OCI-LY7 (cell line): Measurements from ENCODE around the gene CARM1. TPM values are rescaled to one million over a fixed set of nuclear protein-coding genes. Genes with fewer than 3 reads are reported as not detected.

Experiments used
- BruUV-seq: library from RNA; stranded (reverse); fragments of 400-500 nt; replicated peaks from 2 replicates; lab custom pipeline; 2021; lab: Mats Ljungman, UMichigan
- CTCF ChIA-PET: fragments of 300-600 bp; sonication (Branson Sonifier 250); formaldehyde crosslinking; loops from one replicate; lab custom pipeline; 2022; ENCODE audit warnings: antibody characterized with exemption; ENCODE audit not compliant: unreplicated experiment; lab: Charles Lee
- POLR2A ChIA-PET: fragments of 300-600 bp; sonication (Branson Sonifier 250); formaldehyde crosslinking; loops from one replicate; lab custom pipeline; 2022; ENCODE audit warnings: antibody characterized with exemption; lab: Charles Lee
- DNase-seq: peaks from one replicate; pipeline ENCODE4 v3.0.0-alpha.2; 2015; ENCODE audit warnings: low spot score
- H2AFZ ChIP-seq: fragments of 200-600 bp; sonication (generic), shearing (Covaris generic); 2 replicates; pipeline ENCODE4 v1.6.1; 2014; ENCODE audit warnings: mild to moderate bottlenecking, antibody characterized with exemption, low read length, moderate library complexity
- H3K27ac ChIP-seq: fragments of 200-600 bp; sonication (generic); 2 replicates; pipeline ENCODE4 v1.5.1; 2014; ENCODE audit warnings: mixed run types, low read depth, mild to moderate bottlenecking, moderate library complexity, low read length, inconsistent platforms; ENCODE audit not compliant: poor library complexity, severe bottlenecking
- H3K36me3 ChIP-seq: fragments of 200-600 bp; sonication (generic); 2 replicates; pipeline ENCODE4 v1.6.1; 2014; ENCODE audit warnings: mild to moderate bottlenecking, antibody characterized with exemption, low read length, moderate library complexity, mixed read lengths; ENCODE audit not compliant: insufficient read depth
- H3K4me1 ChIP-seq: fragments of 200-600 bp; sonication (generic); 2 replicates; pipeline ENCODE4 v1.5.1; 2014; ENCODE audit warnings: mild to moderate bottlenecking, low read length; ENCODE audit not compliant: insufficient read depth, poor library complexity, severe bottlenecking
- H3K4me2 ChIP-seq: fragments of 200-600 bp; sonication (generic); 2 replicates; pipeline ENCODE4 v1.6.1; 2014; ENCODE audit warnings: mild to moderate bottlenecking, low read length
- H3K4me3 ChIP-seq: fragments of 200-600 bp; sonication (generic); 2 replicates; pipeline ENCODE4 v1.5.1; 2014; ENCODE audit warnings: mild to moderate bottlenecking, low read depth, low read length; ENCODE audit not compliant: poor library complexity, severe bottlenecking
- H3K79me2 ChIP-seq: fragments of 200-600 bp; sonication (generic); 2 replicates; pipeline ENCODE4 v1.6.1; 2016; ENCODE audit warnings: low read depth, mild to moderate bottlenecking, low read length, moderate library complexity, mixed read lengths; ENCODE audit not compliant: insufficient read depth
- H3K9me2 ChIP-seq: fragments of 200-600 bp; sonication (generic); 2 replicates; pipeline ENCODE4 v1.6.1; 2016; ENCODE audit warnings: mild to moderate bottlenecking, low read length, mixed read lengths; ENCODE audit not compliant: insufficient read depth
- H3K9me3 ChIP-seq: fragments of 200-600 bp; sonication (generic); 2 replicates; pipeline ENCODE4 v1.6.1; 2014; ENCODE audit warnings: mild to moderate bottlenecking, mixed run types, low read length, mixed read lengths
- H4K20me1 ChIP-seq: fragments of 200-600 bp; sonication (generic); 2 replicates; pipeline ENCODE4 v1.6.1; 2014; ENCODE audit warnings: mild to moderate bottlenecking, antibody characterized with exemption, low read length, moderate library complexity, mixed read lengths; ENCODE audit not compliant: insufficient read depth
- EZH2phosphoT487 ChIP-seq: fragments of 200-600 bp; sonication (generic); IDR thresholded peaks from 2 replicates; pipeline ENCODE4 v1.6.1; 2018; ENCODE audit warnings: low read depth, borderline replicate concordance, mild to moderate bottlenecking, mixed run types, antibody characterized with exemption, low read length, moderate library complexity, mixed read lengths
- intact Hi-C: fragments of 100-400 bp; cut with micrococcal nuclease; formaldehyde crosslinking; loops from one replicate; pipeline ENCODE4 v1.10.0; 2022; ENCODE audit not compliant: unreplicated experiment
- total RNA-seq, 2 experiments: library from RNA; depleted of rRNA in 1 of 2; stranded (reverse); fragments of >200 nt in 1 of 2; shearing (Covaris generic) in 1 of 2; gene quantifications; 2 replicates each; pipeline ENCODE4 v1.2.3, GENCODE V29; 2014 to 2022
- TF ChIP-seq, protein P1 (sequence below): fragments of 200-600 bp; sonication (generic); conservative IDR thresholded peaks from 2 replicates; pipeline ENCODE4 v1.5.1; 2014; ENCODE audit warnings: mild to moderate bottlenecking, antibody characterized with exemption, low read length, moderate library complexity, mixed read lengths

Gene CARM1
- total RNA-seq, 2 experiments from 2014 or later: 41.2 to 107 TPM

- H3K9me3 ChIP-seq: no peaks in the 10 kb centered on the region
- intact Hi-C loops: loop anchor here (1.0 kb wide), 1 partner anchor 113 kb away; no protein-coding TSS in a partner anchor
- H2AFZ ChIP-seq: no peak overlapping the region
- no peaks in the 10 kb centered on the region for H4K20me1 ChIP-seq
- no peak for DNase-seq
- H3K4me2 ChIP-seq: no peak overlapping the region
- ChIA-PET CTCF (interaction anchor here (1.1 kb wide), 1 partner anchor 128 kb away, joined by 3 read pairs; no protein-coding TSS in a partner anchor), POLR2A (interaction anchor here (0.6 kb wide), 1 partner anchor 25 kb away, joined by 3 read pairs; no protein-coding TSS in a partner anchor)
- H3K27ac ChIP-seq: no peak overlapping the region
- peaks cover 57% of the 10 kb centered on the region for H3K36me3 ChIP-seq
- H3K4me3 ChIP-seq: no peak overlapping the region
- TF ChIP-seq, protein P1, sequence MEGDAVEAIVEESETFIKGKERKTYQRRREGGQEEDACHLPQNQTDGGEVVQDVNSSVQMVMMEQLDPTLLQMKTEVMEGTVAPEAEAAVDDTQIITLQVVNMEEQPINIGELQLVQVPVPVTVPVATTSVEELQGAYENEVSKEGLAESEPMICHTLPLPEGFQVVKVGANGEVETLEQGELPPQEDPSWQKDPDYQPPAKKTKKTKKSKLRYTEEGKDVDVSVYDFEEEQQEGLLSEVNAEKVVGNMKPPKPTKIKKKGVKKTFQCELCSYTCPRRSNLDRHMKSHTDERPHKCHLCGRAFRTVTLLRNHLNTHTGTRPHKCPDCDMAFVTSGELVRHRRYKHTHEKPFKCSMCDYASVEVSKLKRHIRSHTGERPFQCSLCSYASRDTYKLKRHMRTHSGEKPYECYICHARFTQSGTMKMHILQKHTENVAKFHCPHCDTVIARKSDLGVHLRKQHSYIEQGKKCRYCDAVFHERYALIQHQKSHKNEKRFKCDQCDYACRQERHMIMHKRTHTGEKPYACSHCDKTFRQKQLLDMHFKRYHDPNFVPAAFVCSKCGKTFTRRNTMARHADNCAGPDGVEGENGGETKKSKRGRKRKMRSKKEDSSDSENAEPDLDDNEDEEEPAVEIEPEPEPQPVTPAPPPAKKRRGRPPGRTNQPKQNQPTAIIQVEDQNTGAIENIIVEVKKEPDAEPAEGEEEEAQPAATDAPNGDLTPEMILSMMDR: no peak
- no peak for TF ChIP-seq EZH2phosphoT487
- BruUV-seq: no TSS peak
- peaks cover under 1% of the 10 kb centered on the region for H3K4me1 ChIP-seq
- no peaks in the 10 kb centered on the region; the same call in 1 of the 2 replicates for H3K79me2 ChIP-seq
- H3K9me2 ChIP-seq: no peaks in the 10 kb centered on the region
These were observed 41.4 kb upstream of the CARM1 start for GRCh38 chr19:10829967-10830366.

GRCh38 chr19:10830370-10830769, 41.0 kb upstream of the CARM1 start:
- H4K20me1 ChIP-seq: no peaks in the 10 kb centered on the region
- DNase-seq: no peak
- H2AFZ ChIP-seq: no peak overlapping the region
- TF ChIP-seq, protein P1: no peak
- TF ChIP-seq EZH2phosphoT487: no peak
- intact Hi-C loops: no loop called here
- H3K4me1 ChIP-seq: peaks cover 4% of the 10 kb centered on the region
- H3K9me3 ChIP-seq: no peaks in the 10 kb centered on the region
- CTCF ChIA-PET: no interaction called here
- POLR2A ChIA-PET: no interaction called here
- no peak overlapping the region for H3K27ac ChIP-seq
- H3K4me2 ChIP-seq: no peak overlapping the region
- peaks cover 56% of the 10 kb centered on the region for H3K36me3 ChIP-seq
- H3K79me2 ChIP-seq: no peaks in the 10 kb centered on the region; the same call in 1 of the 2 replicates
- no peaks in the 10 kb centered on the region for H3K9me2 ChIP-seq
- no TSS peak for BruUV-seq
- no peak overlapping the region for H3K4me3 ChIP-seq

DNA sequence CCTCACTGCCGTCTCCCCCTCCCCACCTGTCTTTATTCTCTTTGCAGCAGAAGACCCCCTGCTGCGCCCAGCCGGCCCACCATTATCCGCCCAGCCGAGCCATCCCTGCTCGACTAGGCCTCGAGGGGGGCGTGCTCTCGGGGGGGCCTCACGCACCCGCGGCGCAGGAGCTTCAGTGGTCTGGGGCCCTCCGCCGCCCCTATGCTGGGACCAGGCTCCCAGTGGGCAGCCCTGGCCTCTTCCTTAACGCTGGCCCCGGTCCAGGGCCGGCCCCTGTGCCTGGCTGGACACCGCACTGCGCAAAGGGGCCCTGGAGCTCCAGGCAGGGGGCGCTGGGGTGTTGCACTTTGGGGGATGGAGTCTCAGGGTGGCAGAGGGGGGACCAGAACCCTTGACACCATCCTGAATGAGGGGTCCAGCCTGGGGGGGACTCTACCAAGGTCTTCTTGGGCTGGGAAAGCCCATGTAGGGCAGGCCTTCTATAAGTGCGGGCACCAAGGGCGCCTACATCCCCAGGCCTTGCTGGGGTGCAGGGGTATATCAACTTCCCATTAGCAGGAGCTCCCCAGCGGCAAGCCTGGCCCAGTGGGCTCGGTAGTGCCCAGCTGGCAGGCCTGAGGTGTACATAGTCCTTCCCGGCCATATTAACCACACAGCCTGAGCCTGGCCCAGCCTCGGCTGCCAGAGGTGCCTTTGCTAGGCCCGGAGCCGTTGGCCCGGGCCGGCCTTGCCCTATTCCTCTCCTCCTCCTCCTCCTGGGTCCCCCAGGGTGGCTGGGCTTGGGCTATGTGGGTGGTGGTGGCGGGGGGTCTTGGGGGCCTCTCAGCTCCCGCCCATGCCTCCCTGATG, 40.2 kb upstream of the CARM1 start:
- Histone ChIP-seq H3K9me3 (no peaks in the 10 kb centered on the region), H3K4me1 (peaks cover 5% of the 10 kb centered on the region), H3K79me2 (no peaks in the 10 kb centered on the region; the same call in 1 of the 2 replicates), H3K4me3 (no peak overlapping the region), H3K9me2 (no peaks in the 10 kb centered on the region), H4K20me1 (no peaks in the 10 kb centered on the region), H3K4me2 (no peak overlapping the region), H2AFZ (no peak overlapping the region), H3K36me3 (peaks cover 49% of the 10 kb centered on the region), H3K27ac (no peak overlapping the region)
- no peak for DNase-seq
- CTCF ChIA-PET: no interaction called here
- POLR2A ChIA-PET: no interaction called here
- intact Hi-C loops: no loop called here
- TF ChIP-seq EZH2phosphoT487: no peak
- TSS peak; percentile 65 for BruUV-seq
